Adipocyte (in vitro differentiated cells): ENCODE measurements around the gene GAB1.

Experiments used
- DNase-seq: peaks from one replicate; pipeline ENCODE4 v3.0.0-alpha.2; 2015; ENCODE audit warnings: low read depth
- H3K27me3 ChIP-seq: replicated peaks from 2 replicates; pipeline ENCODE4 v1.7.0; 2013; ENCODE audit warnings: mild to moderate bottlenecking, low read length, moderate library complexity; ENCODE audit not compliant: control insufficient read depth, insufficient read depth
- H3K36me3 ChIP-seq: 2 replicates; pipeline ENCODE4 v1.7.0; 2013; ENCODE audit warnings: low read length, mild to moderate bottlenecking, moderate library complexity; ENCODE audit not compliant: control insufficient read depth, insufficient read depth, severe bottlenecking
- H3K4me1 ChIP-seq: 2 replicates; pipeline ENCODE4 v1.7.0; 2013; ENCODE audit warnings: mild to moderate bottlenecking, low read length, moderate library complexity; ENCODE audit not compliant: control insufficient read depth, insufficient read depth
- H3K4me3 ChIP-seq: 2 replicates; pipeline ENCODE4 v1.7.0; 2013; ENCODE audit warnings: mild to moderate bottlenecking, low read length, moderate library complexity
- H3K9ac ChIP-seq: 2 replicates; pipeline ENCODE4 v1.7.0; 2013; ENCODE audit warnings: mild to moderate bottlenecking, low read length, moderate library complexity
- H3K9me3 ChIP-seq: 2 replicates; pipeline ENCODE4 v1.7.0; 2013; ENCODE audit warnings: mild to moderate bottlenecking, low read length, moderate library complexity; ENCODE audit not compliant: control insufficient read depth

GAB1 gene

DNA sequence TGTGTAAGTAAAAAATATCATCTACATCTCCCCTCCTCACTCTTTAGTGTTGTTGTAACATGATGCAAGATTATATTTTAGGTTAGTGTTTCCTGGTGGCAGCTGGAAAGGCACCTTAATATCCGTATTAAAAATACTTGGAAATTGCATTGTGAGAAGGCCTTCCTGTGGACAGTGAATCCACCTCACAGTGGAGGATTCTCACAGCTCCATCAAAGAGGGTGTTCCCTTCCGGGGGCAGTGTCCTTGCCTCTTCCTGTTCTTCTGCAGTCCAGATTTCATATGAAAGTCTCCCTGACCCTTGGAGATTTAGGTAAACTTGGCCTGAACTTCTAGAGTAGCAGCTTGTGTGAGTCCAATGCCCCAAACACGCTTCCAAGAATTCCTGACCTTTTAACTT lies 29.9 kb upstream of the GAB1 start:
- Histone ChIP-seq H3K36me3 (no peaks in the 10 kb centered on the region), H3K4me1 (peaks cover 17% of the 10 kb centered on the region), H3K9me3 (no peaks in the 10 kb centered on the region), H3K4me3 (no peak overlapping the region), H3K9ac (no peak overlapping the region), H3K27me3 (peaks cover 6% of the 10 kb centered on the region)
- no peak for DNase-seq

DNA sequence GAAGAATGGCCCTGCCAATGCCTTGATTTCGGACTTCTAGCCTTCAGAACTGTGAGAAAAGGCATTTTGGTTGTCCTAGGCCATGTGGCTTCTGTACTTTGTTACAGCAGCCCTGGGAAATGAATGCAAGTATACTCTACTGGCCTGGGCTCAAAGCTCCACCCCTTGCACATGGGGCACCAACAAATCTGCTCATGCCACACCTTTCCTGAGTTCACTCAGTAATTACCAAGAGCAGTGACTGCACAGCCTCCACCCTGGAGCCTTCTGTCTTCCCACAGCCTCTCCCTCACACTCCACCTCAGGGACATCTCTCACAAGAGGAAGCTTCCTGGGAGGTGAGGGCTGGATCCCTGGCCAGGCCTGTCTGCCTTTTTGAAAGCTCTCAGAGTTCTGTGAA lies 29.1 kb upstream of the GAB1 start:
- Histone ChIP-seq H3K9me3 (no peaks in the 10 kb centered on the region), H3K4me1 (peaks cover 12% of the 10 kb centered on the region), H3K36me3 (no peaks in the 10 kb centered on the region), H3K27me3 (peaks cover 6% of the 10 kb centered on the region), H3K4me3 (no peak overlapping the region), H3K9ac (no peak overlapping the region)
- no peak for DNase-seq

DNA sequence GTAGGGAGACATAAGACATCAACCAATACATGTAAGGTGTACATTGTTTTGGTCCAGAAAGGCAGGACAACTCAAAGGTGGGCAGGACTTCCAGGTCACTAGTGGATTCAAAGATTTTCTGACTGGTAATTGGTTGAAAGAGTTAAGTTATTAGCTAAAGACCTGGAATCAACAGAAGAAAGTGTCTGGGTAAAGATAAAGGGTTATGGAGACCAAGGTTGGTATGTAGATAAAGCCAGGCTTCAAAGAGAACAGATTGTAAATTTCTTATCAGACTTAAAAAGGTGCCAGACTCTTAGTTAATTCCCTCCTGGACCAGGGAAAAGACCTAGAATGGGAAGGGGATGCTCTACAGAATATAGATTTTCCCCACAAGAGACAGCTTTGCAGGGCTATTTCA lies 28.3 kb upstream of the GAB1 start:
- H3K27me3 ChIP-seq, result peaks cover 6% of the 10 kb centered on the region
- no peak overlapping the region for H3K4me3 ChIP-seq
- peaks cover 4% of the 10 kb centered on the region for H3K4me1 ChIP-seq
- H3K36me3 ChIP-seq, result no peaks in the 10 kb centered on the region
- no peak overlapping the region for H3K9ac ChIP-seq
- no peaks in the 10 kb centered on the region for H3K9me3 ChIP-seq
- no peak for DNase-seq

DNA sequence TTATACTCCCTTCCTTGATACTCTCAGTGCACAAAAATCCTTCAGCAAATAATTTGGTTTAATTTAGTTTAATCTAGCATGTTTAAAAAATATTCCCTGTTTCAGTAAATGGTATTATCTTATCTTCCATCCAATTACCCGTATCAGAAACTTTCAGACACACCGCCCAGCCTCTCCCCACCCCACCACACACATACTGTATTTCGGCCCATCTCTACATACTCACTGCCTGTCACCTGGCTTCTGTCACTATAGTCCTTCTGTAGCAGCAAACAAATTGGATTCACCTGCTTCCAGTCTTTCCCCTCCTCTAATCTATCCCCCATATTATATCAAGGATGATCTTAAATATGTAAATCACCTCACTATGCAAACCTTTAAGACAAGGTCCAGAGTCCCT lies 24.8 kb upstream of the GAB1 start:
- H3K9me3 ChIP-seq, result no peaks in the 10 kb centered on the region
- H3K27me3 ChIP-seq, result peaks cover 8% of the 10 kb centered on the region
- H3K9ac ChIP-seq, result no peak overlapping the region
- no peak overlapping the region for H3K4me3 ChIP-seq
- no peak for DNase-seq
- H3K36me3 ChIP-seq, result no peaks in the 10 kb centered on the region
- no peaks in the 10 kb centered on the region for H3K4me1 ChIP-seq

DNA sequence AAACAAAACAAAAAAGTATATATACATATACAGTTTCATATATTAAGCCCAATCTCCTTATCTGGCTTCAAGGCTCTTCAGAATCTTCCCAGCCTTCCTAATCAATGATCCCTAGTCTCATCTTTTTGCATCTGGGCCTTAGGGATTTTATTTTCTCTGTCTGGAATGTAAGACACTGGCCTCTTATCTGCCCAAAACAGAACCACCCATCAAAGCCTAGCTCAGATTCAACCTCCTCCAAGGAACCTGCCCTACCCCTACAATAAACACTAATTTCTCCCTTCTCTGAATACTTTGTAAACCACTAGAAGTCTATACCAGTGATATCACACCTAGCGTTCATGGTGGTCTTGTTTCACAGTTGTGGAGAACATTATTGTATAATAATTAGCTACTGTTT lies 23.2 kb upstream of the GAB1 start:
- Histone ChIP-seq H3K9ac (no peak overlapping the region), H3K27me3 (peaks cover 5% of the 10 kb centered on the region), H3K9me3 (no peaks in the 10 kb centered on the region), H3K4me3 (no peak overlapping the region), H3K36me3 (no peaks in the 10 kb centered on the region), H3K4me1 (no peaks in the 10 kb centered on the region)
- no peak for DNase-seq

DNA sequence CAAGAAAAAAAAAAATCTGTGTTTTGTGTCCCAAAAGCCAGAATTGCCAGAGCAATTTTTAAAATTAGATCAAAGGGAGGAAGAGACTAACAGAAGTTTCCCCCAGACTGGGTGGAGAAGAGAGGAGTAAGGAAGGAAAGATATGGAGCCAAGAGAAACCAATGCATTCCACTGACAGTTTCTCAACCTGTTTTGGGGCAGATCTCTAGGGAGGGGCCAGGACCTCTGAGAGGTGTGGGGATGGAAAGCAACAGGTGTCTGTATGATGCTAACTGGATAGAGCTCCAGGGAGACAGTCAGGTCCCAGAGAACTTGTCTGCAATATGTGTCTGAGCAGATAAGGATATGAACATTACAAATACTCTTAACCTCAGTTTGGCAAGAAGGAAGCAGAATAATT lies 22.7 kb upstream of the GAB1 start:
- H3K4me3 ChIP-seq, result no peak overlapping the region
- no peak for DNase-seq
- H3K9me3 ChIP-seq, result no peaks in the 10 kb centered on the region
- H3K27me3 ChIP-seq, result peaks cover 5% of the 10 kb centered on the region
- H3K4me1 ChIP-seq, result no peaks in the 10 kb centered on the region
- no peaks in the 10 kb centered on the region for H3K36me3 ChIP-seq
- H3K9ac ChIP-seq, result no peak overlapping the region

DNA sequence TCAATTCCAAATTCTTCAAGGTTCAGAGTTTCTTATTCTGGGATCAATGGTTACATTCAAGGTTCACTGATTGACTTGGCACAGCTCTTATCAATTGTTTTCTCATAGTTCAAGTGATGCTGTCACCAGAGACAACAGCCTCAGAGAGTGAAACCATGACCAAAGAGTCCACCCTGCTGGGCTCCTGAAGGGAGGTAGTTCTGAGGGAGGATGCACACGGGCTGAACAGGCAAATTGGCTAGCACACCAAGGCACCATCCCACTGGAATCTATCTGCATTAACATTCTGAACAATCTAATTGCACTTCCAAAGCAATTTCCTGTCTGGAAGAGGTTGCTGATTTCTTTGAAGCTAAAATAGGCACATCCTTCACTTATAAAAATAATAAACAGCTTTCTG lies 16.6 kb upstream of the GAB1 start:
- no peak overlapping the region for H3K9ac ChIP-seq

DNA sequence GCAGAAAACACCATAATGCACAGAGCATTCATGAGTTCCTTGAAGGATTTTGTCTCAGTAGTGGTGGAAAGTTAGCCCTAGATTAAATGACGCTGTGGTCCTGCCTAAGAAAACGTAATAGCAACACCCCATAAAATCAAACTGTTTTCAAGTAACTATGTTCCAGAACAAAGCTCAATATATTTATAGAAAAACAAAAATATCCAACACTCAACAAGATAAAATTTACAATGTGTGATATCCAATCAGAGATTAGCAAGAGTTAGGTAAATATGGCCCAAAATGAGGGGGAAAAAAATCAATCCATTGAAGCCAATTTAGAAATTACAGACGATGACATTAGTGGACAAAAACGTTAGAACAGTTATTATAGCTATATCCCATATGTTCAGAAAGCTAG lies 9.9 kb upstream of the GAB1 start:
- no peaks in the 10 kb centered on the region for H3K27me3 ChIP-seq
- no peak for DNase-seq
- no peak overlapping the region for H3K9ac ChIP-seq
- H3K9me3 ChIP-seq, result no peaks in the 10 kb centered on the region
- no peak overlapping the region for H3K4me3 ChIP-seq
- H3K4me1 ChIP-seq, result no peaks in the 10 kb centered on the region
- H3K36me3 ChIP-seq, result no peaks in the 10 kb centered on the region

More for the DNA sequence above, 16.6 kb upstream of the GAB1 start:
- no peaks in the 10 kb centered on the region for H3K9me3 ChIP-seq
- no peak for DNase-seq
- peaks cover 5% of the 10 kb centered on the region for H3K27me3 ChIP-seq
- no peaks in the 10 kb centered on the region for H3K36me3 ChIP-seq
- H3K4me1 ChIP-seq, result no peaks in the 10 kb centered on the region
- H3K4me3 ChIP-seq, result no peak overlapping the region

DNA sequence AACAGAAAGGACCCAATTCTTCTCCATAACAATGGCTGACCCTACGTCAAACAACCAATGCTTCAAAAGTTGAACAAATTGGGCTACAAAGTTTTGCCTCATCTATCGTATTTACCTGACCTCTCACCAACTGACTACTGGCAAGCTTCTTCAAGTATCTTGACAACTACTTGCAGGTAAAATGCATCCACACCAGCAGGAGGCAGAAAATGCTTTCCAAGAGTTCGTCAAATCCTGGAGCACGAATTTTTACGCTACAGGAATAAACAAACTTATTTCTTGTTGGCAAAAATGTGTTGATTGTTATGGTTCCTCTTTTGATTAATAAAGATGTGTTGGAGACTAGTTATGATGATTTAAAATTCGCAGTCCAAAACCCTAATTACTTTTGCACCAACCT lies 6.7 kb upstream of the GAB1 start:
- H3K4me3 ChIP-seq, result no peak overlapping the region
- H3K9me3 ChIP-seq, result no peaks in the 10 kb centered on the region
- peaks cover 6% of the 10 kb centered on the region for H3K4me1 ChIP-seq
- H3K27me3 ChIP-seq, result no peaks in the 10 kb centered on the region
- DNase-seq, result no peak
- H3K9ac ChIP-seq, result no peak overlapping the region
- H3K36me3 ChIP-seq, result no peaks in the 10 kb centered on the region

DNA sequence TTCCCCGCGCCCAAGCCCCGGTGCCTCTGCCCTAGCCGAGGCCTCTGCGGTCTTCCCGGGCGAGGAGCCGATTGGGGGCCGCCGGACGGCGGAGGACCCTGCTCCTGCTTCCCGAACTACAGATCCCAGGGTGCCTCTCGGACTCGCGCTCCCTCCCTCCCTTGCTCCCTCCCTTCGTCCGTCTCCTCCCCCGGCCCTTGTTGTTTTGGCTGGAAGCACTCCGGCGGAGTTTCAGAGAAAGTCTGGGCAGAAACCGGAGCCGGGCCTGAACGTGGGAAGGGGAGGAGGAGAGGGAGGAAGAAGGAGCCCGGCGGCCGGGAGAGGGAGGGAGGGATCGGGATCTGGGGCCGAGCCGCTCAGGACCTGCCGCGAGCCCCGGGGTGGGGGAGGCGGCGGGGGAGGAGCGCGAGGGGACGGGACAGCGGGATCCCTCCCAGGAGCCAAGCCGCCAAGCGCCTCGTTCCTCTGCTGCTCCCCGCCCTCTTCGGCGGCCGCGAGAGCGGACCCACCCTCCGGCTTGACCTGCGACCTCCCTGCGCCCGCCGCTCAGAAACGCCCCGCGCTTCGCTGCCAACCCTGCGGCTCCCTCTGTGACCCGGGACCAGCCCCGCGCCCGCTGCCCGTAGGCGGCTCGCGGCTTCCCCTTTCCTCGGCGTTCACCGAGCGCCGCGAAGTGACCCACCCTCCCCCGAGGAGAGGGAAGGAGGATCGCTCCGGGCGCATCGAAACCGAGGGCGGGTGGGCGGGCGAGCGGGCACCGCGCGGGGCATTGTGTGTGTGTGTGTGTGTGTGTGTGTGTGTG lies 496 bp upstream of the GAB1 start:
- DNase-seq, result peak; percentile 95
- no peaks in the 10 kb centered on the region for H3K9me3 ChIP-seq
- H3K27me3 ChIP-seq, result no peaks in the 10 kb centered on the region
- H3K4me3 ChIP-seq, result peak overlapping the region; percentile 91
- H3K4me1 ChIP-seq, result peaks cover 12% of the 10 kb centered on the region
- H3K36me3 ChIP-seq, result no peaks in the 10 kb centered on the region
- peak overlapping the region; percentile 90 for H3K9ac ChIP-seq

DNA sequence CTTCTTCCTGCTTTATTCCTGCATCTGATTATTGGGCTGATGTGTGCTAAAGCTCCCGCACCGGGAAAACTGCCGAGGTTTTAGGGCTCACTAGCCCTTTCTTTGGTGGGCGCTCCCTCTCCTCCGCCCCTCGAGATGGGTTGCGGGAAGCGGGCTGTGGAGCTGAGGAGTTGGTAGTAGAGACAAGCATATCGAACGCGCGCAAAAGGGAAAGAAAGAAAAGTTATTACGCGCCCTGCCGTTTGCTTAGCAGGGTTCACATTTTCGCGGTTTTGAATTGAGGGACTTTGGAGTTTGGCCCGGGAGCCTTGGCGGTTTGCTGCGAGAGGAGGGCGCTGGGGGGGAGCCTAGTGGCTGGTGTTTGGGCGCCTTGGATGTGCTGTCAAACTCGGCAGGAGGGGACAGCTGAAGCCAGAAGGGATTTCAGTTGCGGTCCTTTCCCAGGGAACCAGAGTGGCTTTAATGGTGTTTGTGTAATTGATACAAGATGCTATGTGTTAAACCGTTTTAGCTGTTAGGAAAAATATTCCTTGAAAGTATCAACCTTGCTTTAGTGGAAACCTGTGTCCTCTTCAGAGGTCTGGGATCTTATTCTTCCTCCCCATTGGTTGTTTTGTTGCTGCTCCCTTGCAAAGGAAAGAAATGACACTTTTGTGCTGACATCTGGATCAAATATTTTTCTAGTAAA lies 1.1 kb downstream of the GAB1 start:
- DNase-seq, result peak; percentile 79
- H3K9ac ChIP-seq, result peak overlapping the region; percentile 90
- no peaks in the 10 kb centered on the region for H3K36me3 ChIP-seq
- peak overlapping the region; percentile 91 for H3K4me3 ChIP-seq
- no peaks in the 10 kb centered on the region for H3K27me3 ChIP-seq
- no peaks in the 10 kb centered on the region for H3K9me3 ChIP-seq
- peaks cover 12% of the 10 kb centered on the region for H3K4me1 ChIP-seq
